ENCODE measurements around the gene SNX22. TPM values are rescaled to one million over a fixed set of nuclear protein-coding genes. Genes with fewer than 3 reads are reported as not detected.
A peak's percentile ranks its signal among the peaks of the same experiment; 100 is the strongest.

The SNX22 gene
- total and polyA plus RNA-seq, 2 experiments from 2014 or later, result 7.5 to 7.7 TPM

DNA sequence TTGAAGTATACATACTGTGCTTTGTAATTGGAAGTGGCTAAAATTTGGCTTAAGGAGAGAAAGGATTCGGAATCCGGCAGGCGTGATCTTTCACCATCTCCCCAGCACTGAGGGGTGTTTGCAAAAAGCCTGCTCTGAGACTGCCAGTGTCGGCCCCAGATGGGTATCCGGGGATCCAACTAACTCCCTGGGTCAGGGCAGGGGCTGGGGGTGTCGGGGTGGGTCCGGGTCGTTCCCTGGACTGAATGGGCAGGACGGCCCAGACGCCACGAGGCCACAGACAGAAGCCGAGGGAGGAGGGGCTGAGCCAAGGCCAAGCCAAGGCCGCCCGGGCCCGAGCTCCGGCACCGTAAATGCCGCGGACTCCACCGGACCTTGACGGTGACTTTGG lies 10.9 kb downstream of the SNX22 start:
- Histone ChIP-seq H3K4me3 (peak overlapping the region; percentile 96), H3K4me2 (peak overlapping the region; percentile 95), H3K79me2 (peaks cover 32% of the 10 kb centered on the region), H3K9me3 (ENCODE audit: low read depth) (no peaks in the 10 kb centered on the region), H2AFZ (peak overlapping the region; percentile 62), H3K27me3 (no peaks in the 10 kb centered on the region), H3K4me1 (ENCODE audit: insufficient read depth) (peaks cover 22% of the 10 kb centered on the region), H4K20me1 (ENCODE audit: insufficient read depth, poor library complexity, severe bottlenecking) (peaks cover 38% of the 10 kb centered on the region), H3K9me2 (replicated peaks; ENCODE audit: insufficient read depth) (no peaks in the 10 kb centered on the region), H3K36me3 (replicated peaks; ENCODE audit: insufficient read depth, low read depth) (no peaks in the 10 kb centered on the region), H3K27ac (peak overlapping the region; percentile 93)
- 1% methylated on average over 20 of the region's 21 CpGs for WGBS (ENCODE audit: low lambda C conversion rate, missing lambda C conversion rate)
- no peak for TF ChIP-seq EZH2 (IDR thresholded peaks at IDR 0.05; ENCODE audit: borderline replicate concordance)
- TF ChIP-seq, protein P1, sequence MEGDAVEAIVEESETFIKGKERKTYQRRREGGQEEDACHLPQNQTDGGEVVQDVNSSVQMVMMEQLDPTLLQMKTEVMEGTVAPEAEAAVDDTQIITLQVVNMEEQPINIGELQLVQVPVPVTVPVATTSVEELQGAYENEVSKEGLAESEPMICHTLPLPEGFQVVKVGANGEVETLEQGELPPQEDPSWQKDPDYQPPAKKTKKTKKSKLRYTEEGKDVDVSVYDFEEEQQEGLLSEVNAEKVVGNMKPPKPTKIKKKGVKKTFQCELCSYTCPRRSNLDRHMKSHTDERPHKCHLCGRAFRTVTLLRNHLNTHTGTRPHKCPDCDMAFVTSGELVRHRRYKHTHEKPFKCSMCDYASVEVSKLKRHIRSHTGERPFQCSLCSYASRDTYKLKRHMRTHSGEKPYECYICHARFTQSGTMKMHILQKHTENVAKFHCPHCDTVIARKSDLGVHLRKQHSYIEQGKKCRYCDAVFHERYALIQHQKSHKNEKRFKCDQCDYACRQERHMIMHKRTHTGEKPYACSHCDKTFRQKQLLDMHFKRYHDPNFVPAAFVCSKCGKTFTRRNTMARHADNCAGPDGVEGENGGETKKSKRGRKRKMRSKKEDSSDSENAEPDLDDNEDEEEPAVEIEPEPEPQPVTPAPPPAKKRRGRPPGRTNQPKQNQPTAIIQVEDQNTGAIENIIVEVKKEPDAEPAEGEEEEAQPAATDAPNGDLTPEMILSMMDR (IDR thresholded peaks at IDR 0.05; ENCODE audit: poor library complexity), result no peak
- TF ChIP-seq EZH2phosphoT487 (IDR thresholded peaks at IDR 0.05; ENCODE audit: low read depth, severe bottlenecking, unreplicated experiment), result no peak
- no peak for DNase-seq (ENCODE audit: low spot score)

DNA sequence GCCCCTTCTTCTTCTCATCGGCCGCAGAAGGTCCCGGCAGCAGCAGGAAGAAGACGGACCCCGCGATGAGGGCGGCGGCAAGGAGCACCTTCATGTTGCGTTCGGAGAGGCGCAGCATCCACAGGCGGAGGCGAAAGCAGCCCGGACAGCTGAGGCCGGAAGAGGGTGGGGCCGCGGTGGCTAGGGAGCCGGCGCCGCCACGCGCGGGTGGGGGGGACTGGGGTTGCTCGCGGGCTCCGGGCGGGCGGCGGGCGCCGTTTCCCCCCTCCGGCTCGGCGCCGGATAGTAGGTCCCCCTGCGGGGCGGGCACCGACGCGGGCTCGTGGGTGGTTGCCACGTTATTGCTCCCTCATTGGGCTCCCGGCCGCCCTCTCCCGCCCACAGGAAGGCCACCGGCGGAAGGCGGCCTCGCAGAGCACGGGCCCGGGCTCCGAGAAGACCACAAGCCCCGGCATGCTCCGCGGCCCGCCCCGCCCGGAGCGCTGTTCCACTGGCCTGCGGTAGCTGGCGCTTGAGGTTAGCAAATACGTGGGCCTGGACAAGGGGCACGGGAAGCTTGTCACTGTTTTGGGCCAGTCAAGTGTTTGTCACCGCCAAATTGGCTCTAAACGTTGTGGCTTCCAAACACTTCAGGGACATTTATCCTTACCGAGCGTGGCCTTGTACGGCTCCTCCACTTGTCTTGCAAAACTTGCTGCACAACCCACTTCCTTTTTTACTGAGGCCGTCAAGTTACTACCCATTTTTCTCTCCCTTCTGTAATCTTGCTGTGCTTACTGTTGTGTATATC lies 11.5 kb downstream of the SNX22 start, which contains the start of gene PPIB:
TSS of gene PPIB (minus strand) at position 154 of the 790 bp plus-strand sequence. CDS start at position 118, 36 bp downstream.
- peaks cover 22% of the 10 kb centered on the region for H3K4me1 ChIP-seq (ENCODE audit: insufficient read depth)
- no peak for TF ChIP-seq EZH2phosphoT487 (IDR thresholded peaks at IDR 0.05; ENCODE audit: low read depth, severe bottlenecking, unreplicated experiment)
- TF ChIP-seq, protein P1 (IDR thresholded peaks at IDR 0.05; ENCODE audit: poor library complexity), result peak; percentile 48
- no peak for TF ChIP-seq EZH2 (IDR thresholded peaks at IDR 0.05; ENCODE audit: borderline replicate concordance)
- no peaks in the 10 kb centered on the region for H3K9me2 ChIP-seq (replicated peaks; ENCODE audit: insufficient read depth)
- H2AFZ ChIP-seq, result peak within 1 kb of the TSS; percentile 90
- peak within 1 kb of the TSS; percentile 93 for H3K27ac ChIP-seq
- no peaks in the 10 kb centered on the region for H3K27me3 ChIP-seq
- peak; percentile 99 for DNase-seq (ENCODE audit: low spot score)
- H3K79me2 ChIP-seq, result peaks cover 32% of the 10 kb centered on the region
- 1% methylated on average over 41 of the region's 69 CpGs for WGBS (ENCODE audit: low lambda C conversion rate, missing lambda C conversion rate)
- peak within 1 kb of the TSS; percentile 96 for H3K4me3 ChIP-seq
- no peaks in the 10 kb centered on the region for H3K36me3 ChIP-seq (replicated peaks; ENCODE audit: insufficient read depth, low read depth)
- H3K9me3 ChIP-seq (ENCODE audit: low read depth), result no peaks in the 10 kb centered on the region
- peak within 1 kb of the TSS; percentile 95 for H3K4me2 ChIP-seq
- peaks cover 32% of the 10 kb centered on the region for H4K20me1 ChIP-seq (ENCODE audit: insufficient read depth, poor library complexity, severe bottlenecking)

DNA sequence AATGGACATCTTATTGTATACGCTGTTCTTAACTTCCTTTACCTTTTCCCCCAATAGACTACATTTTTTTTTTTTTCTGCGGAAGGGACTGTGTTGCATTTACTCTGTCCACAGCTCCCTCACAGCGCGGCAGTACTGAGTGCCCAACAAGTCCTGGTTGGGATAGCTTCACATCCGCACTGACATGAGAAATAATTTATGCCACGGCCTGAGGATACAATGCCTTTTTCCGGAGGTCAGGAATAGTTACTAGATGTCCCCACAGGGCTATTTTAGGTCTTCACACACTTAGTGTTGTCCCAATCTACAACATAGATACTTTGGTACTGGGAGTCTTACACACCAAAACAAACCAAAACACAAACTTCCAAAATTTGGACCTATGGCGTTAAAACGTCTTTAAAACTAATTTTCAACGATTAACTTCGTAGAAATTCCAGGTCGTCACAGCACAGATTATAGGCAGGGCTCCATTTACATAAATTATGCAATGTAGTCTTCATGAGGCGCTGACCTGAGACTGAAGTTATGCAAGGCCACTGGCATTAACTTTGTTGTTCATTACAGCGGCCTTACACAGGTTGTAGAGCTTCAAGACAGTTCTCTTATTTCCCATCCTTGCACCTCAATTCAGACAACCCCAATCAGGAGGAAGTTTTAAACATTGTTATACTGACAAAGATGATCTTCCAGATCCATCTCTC lies 12.3 kb downstream of the SNX22 start:
- H3K4me2 ChIP-seq, result peak overlapping the region; percentile 73
- peak overlapping the region; percentile 85 for H3K27ac ChIP-seq
- H4K20me1 ChIP-seq (ENCODE audit: insufficient read depth, poor library complexity, severe bottlenecking), result peaks cover 25% of the 10 kb centered on the region
- H3K4me1 ChIP-seq (ENCODE audit: insufficient read depth), result peaks cover 22% of the 10 kb centered on the region
- no peak for DNase-seq (ENCODE audit: low spot score)
- H3K9me3 ChIP-seq (ENCODE audit: low read depth), result no peaks in the 10 kb centered on the region
- 64% methylated on average over 14 of the region's 14 CpGs for WGBS (ENCODE audit: low lambda C conversion rate, missing lambda C conversion rate)
- peaks cover 32% of the 10 kb centered on the region for H3K79me2 ChIP-seq
- peak overlapping the region; percentile 6 for H3K4me3 ChIP-seq
- no peaks in the 10 kb centered on the region for H3K9me2 ChIP-seq (replicated peaks; ENCODE audit: insufficient read depth)
- TF ChIP-seq EZH2 (IDR thresholded peaks at IDR 0.05; ENCODE audit: borderline replicate concordance) (no peak), EZH2phosphoT487 (IDR thresholded peaks at IDR 0.05; ENCODE audit: low read depth, severe bottlenecking, unreplicated experiment) (no peak)
- TF ChIP-seq, protein P1 (IDR thresholded peaks at IDR 0.05; ENCODE audit: poor library complexity), result no peak
- no peaks in the 10 kb centered on the region for H3K27me3 ChIP-seq
- H2AFZ ChIP-seq, result peak overlapping the region; percentile 90
- H3K36me3 ChIP-seq (replicated peaks; ENCODE audit: insufficient read depth, low read depth), result no peaks in the 10 kb centered on the region
